ENCODE data around the gene PCDHAC2.

DNA sequence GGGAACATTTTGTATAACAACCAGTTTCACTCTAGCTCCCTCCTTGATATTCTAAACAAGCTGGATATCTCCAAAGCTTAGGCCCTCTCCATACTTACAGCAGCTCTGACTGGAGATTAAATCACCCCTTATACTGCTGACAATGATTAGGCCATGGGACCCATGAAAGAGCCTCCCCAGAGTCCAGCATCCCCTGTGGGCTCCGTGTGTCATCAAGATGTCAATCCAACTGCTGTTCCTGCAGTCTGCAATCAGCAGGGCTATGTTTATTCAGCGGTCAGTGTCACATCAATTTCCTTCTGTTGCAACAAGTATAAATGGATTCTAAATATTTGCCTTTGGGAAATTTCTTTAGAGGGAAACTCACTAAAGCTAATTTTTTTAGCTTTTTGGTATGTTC, 26.6 kb downstream of the PCDHAC2 start:
- TF ChIP-seq TEAD4 (IDR thresholded peaks at IDR 0.05) (no peak), FOXM1 (IDR thresholded peaks at IDR 0.05; ENCODE audit: borderline replicate concordance, low read depth) (no peak), CREB1 (IDR thresholded peaks at IDR 0.05; ENCODE audit: low read depth) (no peak), CEBPB (IDR thresholded peaks at IDR 0.05) (no peak), YY1 (IDR thresholded peaks at IDR 0.05; ENCODE audit: low read depth) (no peak)

Data from Ishikawa (cell line).